H1 (cell line): Measurements from ENCODE around the gene SCP2. TPM values are rescaled to one million over a fixed set of nuclear protein-coding genes. Genes with fewer than 3 reads are reported as not detected.

Source experiments
- CEBPB ChIP-seq: IDR thresholded peaks from 2 replicates; pipeline ENCODE4 v1.6.1; 2012; ENCODE audit warnings: low read depth, low read length
- CHD2 ChIP-seq: IDR thresholded peaks from 2 replicates; pipeline ENCODE4 v1.6.1; 2012; ENCODE audit warnings: low read length, improper control_type of control experiment
- GABPA ChIP-seq: IDR thresholded peaks from 2 replicates; pipeline ENCODE4 v1.6.1; 2011; ENCODE audit warnings: mild to moderate bottlenecking, low read length, moderate library complexity, borderline replicate concordance; ENCODE audit not compliant: insufficient read depth
- JUN ChIP-seq: IDR thresholded peaks from 2 replicates; pipeline ENCODE4 v1.6.1; 2011; ENCODE audit warnings: low read depth, mild to moderate bottlenecking, improper control_type of control experiment, low read length
- POLR2A ChIP-seq, 2 experiments: IDR thresholded peaks; 1 replicate in 1 of 2; 2 replicates in 1 of 2; pipeline ENCODE4 v1.6.1; 2011; ENCODE audit warnings: low read depth in 2 of 2, low read length in 2 of 2, mild to moderate bottlenecking in 2 of 2; ENCODE audit errors: control extremely low read depth in 1 of 2
- SIX5 ChIP-seq: IDR thresholded peaks from 2 replicates; pipeline ENCODE4 v1.6.1; 2011; ENCODE audit warnings: mild to moderate bottlenecking, low read depth, low read length
- SP4 ChIP-seq: IDR thresholded peaks from 2 replicates; pipeline ENCODE4 v1.6.1; 2012; ENCODE audit warnings: low read length, inconsistent platforms
- TAF1 ChIP-seq: IDR thresholded peaks from 2 replicates; pipeline ENCODE4 v1.6.1; 2011; ENCODE audit warnings: mild to moderate bottlenecking, low read depth, low read length
- polyA plus RNA-seq, 7 experiments: library from polyadenylated mRNA; depleted of rRNA in 3 of 7; stranded (reverse) in 5 of 7; unstranded in 2 of 7; fragments of >200 nt in 5 of 7; fragments of 200-250 nt in 2 of 7; gene quantifications; 1 replicate in 5 of 7; 2 replicates in 1 of 7; 4 replicates in 1 of 7; pipeline versions ENCODE4 v1.2.1 to v1.2.3, GENCODE V29; 2011 to 2013; ENCODE audit warnings: missing spikeins in 2 of 7, mixed read lengths in 2 of 7
- total RNA-seq: library from RNA; stranded (reverse); fragmentation: NEBNext Ultra II Directional; extraction: Animal tissue kit (Norgen Biotek cat#: 25700); gene quantifications from 2 replicates; pipeline ENCODE4 v1.2.1, GENCODE V29; 2021
- TF ChIP-seq, protein P1 (sequence below): IDR thresholded peaks from 2 replicates; pipeline ENCODE4 v1.6.1; 2011; ENCODE audit warnings: low read depth, mild to moderate bottlenecking, low read length; ENCODE audit not compliant: insufficient read depth

The SCP2 gene
- total and polyA plus RNA-seq, 2 of the 8 experiments (the other 6 are each of a cell fraction or from before 2014, with no cell fraction given), result 20.9 to 54.3 TPM

DNA sequence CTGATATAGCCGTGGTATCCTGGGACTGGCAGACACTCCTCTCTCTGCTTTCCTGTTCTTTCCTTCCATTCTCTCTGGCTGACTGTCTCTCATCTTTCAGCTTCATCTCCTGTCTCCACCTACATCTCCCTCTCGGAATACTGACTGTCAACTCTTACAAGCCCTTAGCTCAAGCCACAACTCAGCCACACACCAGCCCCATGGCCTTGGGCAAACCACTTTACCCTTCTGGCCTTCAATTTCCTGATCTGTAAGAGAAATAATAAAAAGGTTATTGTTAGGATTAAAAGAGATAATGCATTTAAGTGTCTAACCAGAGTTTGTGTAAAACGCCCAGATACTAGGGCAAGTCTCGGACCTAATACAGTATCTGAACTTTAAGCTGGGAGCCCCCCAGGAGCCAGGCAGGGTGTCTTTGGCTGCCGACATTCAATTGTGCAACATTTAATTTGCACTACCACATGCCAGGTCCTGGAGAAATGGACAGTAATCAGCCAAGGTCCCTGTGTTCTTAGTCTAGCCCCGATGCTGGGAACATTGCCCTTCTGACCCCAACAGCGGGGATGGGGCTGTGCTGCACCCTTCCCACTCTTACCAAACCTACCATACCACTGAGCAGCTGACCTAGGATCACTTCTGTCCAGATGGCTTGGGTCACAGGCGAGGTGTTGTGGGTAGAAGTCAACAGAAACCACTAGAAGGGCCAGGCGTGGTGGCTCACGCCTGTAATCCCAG, 10.7 kb upstream of the SCP2 start (continued):
- TF ChIP-seq SIX5 (no peak), SP4 (no peak), CHD2 (no peak), POLR2A (IDR thresholded peaks at IDR 0.05; ENCODE audit: control extremely low read depth in 1 of 2, low read depth in 2 of 2, low read length in 2 of 2) (no peak), JUN (no peak), TAF1 (no peak), CEBPB (no peak), GABPA (no peak)
- TF ChIP-seq, protein P1, sequence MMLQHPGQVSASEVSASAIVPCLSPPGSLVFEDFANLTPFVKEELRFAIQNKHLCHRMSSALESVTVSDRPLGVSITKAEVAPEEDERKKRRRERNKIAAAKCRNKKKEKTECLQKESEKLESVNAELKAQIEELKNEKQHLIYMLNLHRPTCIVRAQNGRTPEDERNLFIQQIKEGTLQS, result no peak
- TF ChIP-seq, all 59 proteins: peak for 0
